ENCODE measurements around the gene BTF3. TPM values are rescaled to one million over a fixed set of nuclear protein-coding genes. Genes with fewer than 3 reads are reported as not detected.

The BTF3 gene
- total and polyA plus RNA-seq, 2 of the 13 experiments (the other 11 are each of a cell fraction or from before 2014, with no cell fraction given) = 557 to 698 TPM

GRCh38 chr5:73448463-73449136, 49.6 kb upstream of the BTF3 start, which contains the start of gene FOXD1 (continued):
- TF ChIP-seq TFDP2 (CRISPR knock-in tag; IDR thresholded peaks at IDR 0.05) (peak; percentile 54), BRCA1 (CRISPR knock-in tag; IDR thresholded peaks at IDR 0.05) (no peak), ATF4 (CRISPR knock-in tag; IDR thresholded peaks at IDR 0.05) (peak in 1 of 2 experiments; percentile 25; a peak in 1 of 4 replicates), MEIS1 (CRISPR knock-in tag; IDR thresholded peaks at IDR 0.05; ENCODE audit: borderline replicate concordance) (no peak), NR1H2 (CRISPR knock-in tag; IDR thresholded peaks at IDR 0.05; ENCODE audit: borderline replicate concordance, low read depth) (no peak), ZNF629 (CRISPR knock-in tag; conservative IDR thresholded peaks at IDR 0.05) (no peak), DRAP1 (CRISPR knock-in tag; IDR thresholded peaks at IDR 0.05) (0 out of 2 replicates have a peak, but pooled peaks have one; percentile 41), CREB1 (IDR thresholded peaks at IDR 0.05) (peak; percentile 25; the same call in 1 of the 2 replicates), CREB1 (CRISPR knock-in tag; IDR thresholded peaks at IDR 0.05) (no peak), ZFP36L2 (CRISPR knock-in tag; IDR thresholded peaks at IDR 0.05) (no peak), MAF1 (CRISPR knock-in tag; IDR thresholded peaks at IDR 0.05; ENCODE audit: borderline replicate concordance) (no peak), ZSCAN20 (CRISPR knock-in tag; IDR thresholded peaks at IDR 0.05; ENCODE audit: borderline replicate concordance) (no peak), MAX (IDR thresholded peaks at IDR 0.05) (peak; percentile 53), TCF7L2 (IDR thresholded peaks at IDR 0.05; ENCODE audit: low read depth, low read length) (no peak), STAT5B (CRISPR knock-in tag; IDR thresholded peaks at IDR 0.05) (no peak)
